ENCODE data around the gene LGALS14.

Gene LGALS14

DNA sequence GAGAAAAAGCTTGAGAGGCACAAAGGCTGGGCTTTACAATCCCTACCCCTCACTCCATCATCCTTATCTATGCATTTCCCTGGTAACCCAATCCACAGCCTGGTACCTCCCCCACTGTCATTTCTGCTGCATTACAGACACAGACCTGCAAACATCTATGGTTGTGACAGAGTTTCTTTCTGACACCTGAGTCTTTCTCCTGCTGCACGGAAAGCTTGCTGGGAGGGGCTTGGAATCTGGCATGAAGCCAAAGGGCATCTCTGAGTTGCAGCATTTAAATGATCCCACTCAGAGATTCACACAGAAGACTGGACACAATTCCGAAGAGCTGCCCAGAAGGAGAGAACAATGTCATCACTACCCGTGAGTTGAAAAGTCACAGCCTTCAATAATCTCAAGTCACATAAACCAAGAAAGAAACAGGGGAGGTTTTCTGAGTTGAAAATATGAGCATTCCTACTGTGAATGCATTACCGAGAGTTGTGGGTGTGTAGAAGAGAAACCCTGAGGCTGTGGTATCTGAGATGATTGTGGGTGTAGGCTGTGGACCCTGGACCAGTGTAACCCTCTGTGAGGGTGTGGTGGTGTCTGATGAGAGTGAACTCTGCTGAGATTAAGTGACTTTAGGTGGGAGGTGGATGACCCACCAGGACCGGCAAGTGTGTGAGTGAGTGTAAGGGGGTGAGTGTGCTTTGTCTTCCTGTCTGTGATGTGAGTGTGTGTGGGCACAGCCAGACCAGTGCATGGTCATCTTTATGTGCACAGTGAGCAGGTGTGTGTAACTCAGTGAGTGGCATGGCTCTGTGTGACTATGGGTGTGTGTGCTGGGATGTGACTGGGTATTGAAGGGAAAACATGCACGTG, at the start of gene LGALS14:
Gene LGALS14 (plus strand): TSS at position 301 of the 864 bp plus-strand sequence. CDS start 48 bp downstream, at position 349.
- ATAC-seq, result no peak
- TF ChIP-seq OSR1 (CRISPR knock-in tag; IDR thresholded peaks at IDR 0.05) (no peak), PATZ1 (CRISPR knock-in tag; IDR thresholded peaks at IDR 0.05; ENCODE audit: borderline replicate concordance) (no peak), ZFP30 (CRISPR knock-in tag; IDR thresholded peaks at IDR 0.05) (no peak)

DNA sequence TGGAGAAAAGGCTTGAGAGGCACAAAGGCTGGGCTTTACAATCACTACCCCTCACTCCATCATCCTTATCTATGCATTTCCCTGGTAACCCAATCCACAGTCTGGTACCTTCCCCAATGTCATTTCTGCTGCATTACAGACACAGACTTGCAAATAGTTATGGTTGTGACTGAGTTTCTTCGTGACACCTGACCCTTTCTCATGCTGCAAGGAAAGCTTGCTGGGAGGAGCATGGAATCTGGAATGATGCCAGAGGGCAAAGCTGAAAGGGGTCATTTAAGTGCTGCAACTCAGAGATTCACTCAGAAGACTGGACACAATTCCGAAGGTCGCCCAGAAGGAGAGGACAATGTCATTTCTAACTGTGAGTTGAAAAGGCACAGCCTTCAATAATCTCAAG, 48.7 kb upstream of the LGALS14 start, which contains the start of gene LGALS16:
Gene LGALS16 (plus strand): TSS at position 301 of the 400 bp plus-strand sequence. CDS start 49 bp downstream, at position 350.
- no peak for ATAC-seq
- TF ChIP-seq CSDC2 (CRISPR knock-in tag; IDR thresholded peaks at IDR 0.05) (no peak), RARB (CRISPR knock-in tag; IDR thresholded peaks at IDR 0.05) (no peak), GLIS3 (CRISPR knock-in tag; IDR thresholded peaks at IDR 0.05) (no peak), ZFP30 (CRISPR knock-in tag; IDR thresholded peaks at IDR 0.05) (no peak), ESRRG (CRISPR knock-in tag; IDR thresholded peaks at IDR 0.05) (no peak), ARNTL (CRISPR knock-in tag; IDR thresholded peaks at IDR 0.05; ENCODE audit: borderline replicate concordance, low read depth) (no peak), OSR1 (CRISPR knock-in tag; IDR thresholded peaks at IDR 0.05) (no peak), PATZ1 (CRISPR knock-in tag; IDR thresholded peaks at IDR 0.05; ENCODE audit: borderline replicate concordance) (no peak), BACH2 (CRISPR knock-in tag; IDR thresholded peaks at IDR 0.05; ENCODE audit: borderline replicate concordance) (no peak), ISL1 (CRISPR knock-in tag; IDR thresholded peaks at IDR 0.05) (no peak), ZNF8 (CRISPR knock-in tag; IDR thresholded peaks at IDR 0.05) (no peak), ZFP3 (CRISPR knock-in tag; IDR thresholded peaks at IDR 0.05) (no peak), PPARA (CRISPR knock-in tag; IDR thresholded peaks at IDR 0.05; ENCODE audit: borderline replicate concordance) (no peak), ZC3H10 (CRISPR knock-in tag; IDR thresholded peaks at IDR 0.05) (no peak)
- TF ChIP-seq, protein P1, sequence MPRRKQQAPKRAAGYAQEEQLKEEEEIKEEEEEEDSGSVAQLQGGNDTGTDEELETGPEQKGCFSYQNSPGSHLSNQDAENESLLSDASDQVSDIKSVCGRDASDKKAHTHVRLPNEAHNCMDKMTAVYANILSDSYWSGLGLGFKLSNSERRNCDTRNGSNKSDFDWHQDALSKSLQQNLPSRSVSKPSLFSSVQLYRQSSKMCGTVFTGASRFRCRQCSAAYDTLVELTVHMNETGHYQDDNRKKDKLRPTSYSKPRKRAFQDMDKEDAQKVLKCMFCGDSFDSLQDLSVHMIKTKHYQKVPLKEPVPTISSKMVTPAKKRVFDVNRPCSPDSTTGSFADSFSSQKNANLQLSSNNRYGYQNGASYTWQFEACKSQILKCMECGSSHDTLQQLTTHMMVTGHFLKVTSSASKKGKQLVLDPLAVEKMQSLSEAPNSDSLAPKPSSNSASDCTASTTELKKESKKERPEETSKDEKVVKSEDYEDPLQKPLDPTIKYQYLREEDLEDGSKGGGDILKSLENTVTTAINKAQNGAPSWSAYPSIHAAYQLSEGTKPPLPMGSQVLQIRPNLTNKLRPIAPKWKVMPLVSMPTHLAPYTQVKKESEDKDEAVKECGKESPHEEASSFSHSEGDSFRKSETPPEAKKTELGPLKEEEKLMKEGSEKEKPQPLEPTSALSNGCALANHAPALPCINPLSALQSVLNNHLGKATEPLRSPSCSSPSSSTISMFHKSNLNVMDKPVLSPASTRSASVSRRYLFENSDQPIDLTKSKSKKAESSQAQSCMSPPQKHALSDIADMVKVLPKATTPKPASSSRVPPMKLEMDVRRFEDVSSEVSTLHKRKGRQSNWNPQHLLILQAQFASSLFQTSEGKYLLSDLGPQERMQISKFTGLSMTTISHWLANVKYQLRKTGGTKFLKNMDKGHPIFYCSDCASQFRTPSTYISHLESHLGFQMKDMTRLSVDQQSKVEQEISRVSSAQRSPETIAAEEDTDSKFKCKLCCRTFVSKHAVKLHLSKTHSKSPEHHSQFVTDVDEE (CRISPR knock-in tag; IDR thresholded peaks at IDR 0.05), result no peak
- TF ChIP-seq, protein P2, sequence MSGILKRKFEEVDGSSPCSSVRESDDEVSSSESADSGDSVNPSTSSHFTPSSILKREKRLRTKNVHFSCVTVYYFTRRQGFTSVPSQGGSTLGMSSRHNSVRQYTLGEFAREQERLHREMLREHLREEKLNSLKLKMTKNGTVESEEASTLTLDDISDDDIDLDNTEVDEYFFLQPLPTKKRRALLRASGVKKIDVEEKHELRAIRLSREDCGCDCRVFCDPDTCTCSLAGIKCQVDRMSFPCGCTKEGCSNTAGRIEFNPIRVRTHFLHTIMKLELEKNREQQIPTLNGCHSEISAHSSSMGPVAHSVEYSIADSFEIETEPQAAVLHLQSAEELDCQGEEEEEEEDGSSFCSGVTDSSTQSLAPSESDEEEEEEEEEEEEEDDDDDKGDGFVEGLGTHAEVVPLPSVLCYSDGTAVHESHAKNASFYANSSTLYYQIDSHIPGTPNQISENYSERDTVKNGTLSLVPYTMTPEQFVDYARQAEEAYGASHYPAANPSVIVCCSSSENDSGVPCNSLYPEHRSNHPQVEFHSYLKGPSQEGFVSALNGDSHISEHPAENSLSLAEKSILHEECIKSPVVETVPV (CRISPR knock-in tag; IDR thresholded peaks at IDR 0.05), result no peak

DNA sequence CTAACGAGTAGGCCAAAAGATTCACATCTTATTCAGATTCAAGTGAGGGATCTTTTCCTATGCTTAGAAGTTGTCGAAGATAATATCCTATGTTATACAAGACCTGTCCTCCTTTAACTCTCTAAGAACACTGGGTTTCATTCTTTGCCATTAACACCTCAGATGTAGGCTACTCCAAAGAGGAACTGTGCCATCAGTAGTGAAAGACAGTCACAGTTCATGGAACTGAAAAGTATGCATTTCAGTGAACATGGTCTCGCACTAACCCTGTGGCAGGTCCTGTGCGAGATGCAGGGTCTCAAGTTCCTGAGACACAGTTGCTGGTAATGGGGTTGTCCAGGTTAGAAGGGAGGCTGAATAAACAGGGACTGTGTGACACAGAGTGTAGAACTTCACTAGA, 44.5 kb upstream of the LGALS14 start:
- ATAC-seq, result no peak
- TF ChIP-seq OSR1 (CRISPR knock-in tag; IDR thresholded peaks at IDR 0.05) (no peak), ZNF565 (CRISPR knock-in tag; conservative IDR thresholded peaks at IDR 0.05; ENCODE audit: low read depth) (no peak), POU6F1 (CRISPR knock-in tag; IDR thresholded peaks at IDR 0.05; ENCODE audit: borderline replicate concordance, low read depth) (no peak), ARNTL (CRISPR knock-in tag; IDR thresholded peaks at IDR 0.05; ENCODE audit: borderline replicate concordance, low read depth) (no peak), GLIS3 (CRISPR knock-in tag; IDR thresholded peaks at IDR 0.05) (no peak), PATZ1 (CRISPR knock-in tag; IDR thresholded peaks at IDR 0.05; ENCODE audit: borderline replicate concordance) (no peak), TCF4 (CRISPR knock-in tag; IDR thresholded peaks at IDR 0.05; ENCODE audit: borderline replicate concordance) (no peak)
- TF ChIP-seq, protein P2 (CRISPR knock-in tag; IDR thresholded peaks at IDR 0.05), result no peak
- TF ChIP-seq, protein P1 (CRISPR knock-in tag; IDR thresholded peaks at IDR 0.05), result no peak
